Endometrium (tissue), 2 donors: ENCODE measurements around the gene APOB.
"Not testable (repeated sequence)": the region's sequence is repeated elsewhere in the genome, so short reads cannot be mapped to it uniquely, and the experiment has no call there.

ENCODE experiments used
- FAIRE-seq: peaks from 2 replicates; lab custom pipeline; 2012; peaks lifted over from hg19 to GRCh38; lab: Jason Lieb, UNC
- donor health status: control.
- donor health status: control.

APOB gene

GRCh38 chr2:21033237-21034155 lies 10.4 kb downstream of the APOB start:
- FAIRE-seq: no peak

DNA sequence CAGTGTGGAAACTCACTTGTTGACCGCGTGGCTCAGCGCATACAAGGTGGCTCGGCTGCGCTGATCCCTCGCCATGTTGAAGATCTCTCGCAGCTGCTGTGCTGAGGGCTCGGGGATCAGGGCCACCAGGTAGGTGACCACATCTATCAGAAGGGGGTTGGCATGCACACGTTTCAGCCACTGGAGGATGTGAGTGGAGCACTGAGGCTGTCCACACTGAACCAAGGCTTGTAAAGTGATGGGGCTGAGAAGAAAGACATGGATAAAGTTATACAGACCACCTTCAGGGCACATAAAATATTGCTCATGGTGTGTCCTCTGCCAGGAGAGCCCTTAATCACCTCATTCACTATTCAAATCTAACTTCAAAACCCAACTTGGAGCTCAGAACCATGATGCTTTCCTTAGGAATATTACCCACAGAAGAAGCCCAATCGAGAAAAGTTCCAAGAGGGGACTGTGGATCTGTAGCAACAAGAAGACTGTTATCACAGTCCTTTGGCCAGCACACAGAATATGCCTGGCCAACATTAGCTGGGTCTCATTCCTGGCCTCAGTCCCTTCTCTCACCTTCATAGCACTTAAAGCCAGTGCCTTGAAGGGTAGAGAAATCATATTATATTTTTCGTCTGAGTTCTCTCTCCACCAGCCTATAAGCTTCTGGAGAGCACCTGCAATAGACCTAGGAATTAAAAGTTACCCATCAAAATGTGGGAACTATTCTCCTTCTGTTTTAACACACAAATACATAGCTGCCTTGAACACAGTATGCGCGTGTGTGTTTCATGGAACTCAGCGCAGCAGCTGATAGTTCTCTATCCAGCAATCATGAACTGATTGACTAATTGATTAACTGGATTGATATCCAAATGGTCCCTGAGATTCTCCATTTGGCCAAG lies 11.3 kb downstream of the APOB start:
- FAIRE-seq: no peak

- no peak for FAIRE-seq
Observed at GRCh38 chr2:21030983-21031968, 12.6 kb downstream of the APOB start.

DNA sequence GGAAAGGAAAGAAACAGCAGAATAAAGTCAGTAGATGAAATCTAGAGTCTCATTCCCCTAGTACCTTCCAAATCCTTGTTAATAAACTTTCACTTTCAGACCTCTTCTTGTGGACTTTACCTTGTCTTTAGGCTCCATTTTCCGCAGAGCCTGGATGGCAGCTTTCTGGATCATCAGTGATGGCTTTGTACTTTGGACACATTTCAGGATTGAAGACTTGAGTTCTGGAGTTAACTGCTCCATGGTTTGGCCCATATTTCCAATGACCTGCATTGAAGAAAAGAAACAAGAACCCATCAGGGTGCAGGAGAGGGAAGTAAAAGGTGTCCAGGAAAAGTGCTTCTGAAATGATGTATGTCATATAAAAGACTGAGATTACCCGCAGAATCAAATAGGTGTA lies 14.4 kb downstream of the APOB start:
- FAIRE-seq: no peak

DNA sequence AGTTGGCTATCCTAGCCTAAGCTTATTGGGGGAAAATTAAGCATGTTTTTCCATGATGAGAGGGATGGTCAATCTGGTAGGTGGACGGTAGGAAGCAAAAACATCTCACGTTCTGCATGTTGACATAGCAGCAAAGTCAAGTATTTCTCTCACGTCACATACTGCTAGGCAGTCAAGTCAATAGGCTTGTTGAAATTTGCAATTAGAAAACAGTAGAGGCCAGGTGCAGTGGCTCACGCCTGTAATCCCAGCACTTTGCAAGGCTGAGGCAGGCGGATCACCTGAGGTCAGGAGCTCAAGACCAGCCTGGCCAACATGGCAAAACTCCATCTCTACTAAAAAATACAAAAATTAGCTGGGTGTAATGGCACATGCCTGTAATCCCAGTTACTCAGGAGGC lies 14.9 kb downstream of the APOB start:
- not testable (repeated sequence) for FAIRE-seq

DNA sequence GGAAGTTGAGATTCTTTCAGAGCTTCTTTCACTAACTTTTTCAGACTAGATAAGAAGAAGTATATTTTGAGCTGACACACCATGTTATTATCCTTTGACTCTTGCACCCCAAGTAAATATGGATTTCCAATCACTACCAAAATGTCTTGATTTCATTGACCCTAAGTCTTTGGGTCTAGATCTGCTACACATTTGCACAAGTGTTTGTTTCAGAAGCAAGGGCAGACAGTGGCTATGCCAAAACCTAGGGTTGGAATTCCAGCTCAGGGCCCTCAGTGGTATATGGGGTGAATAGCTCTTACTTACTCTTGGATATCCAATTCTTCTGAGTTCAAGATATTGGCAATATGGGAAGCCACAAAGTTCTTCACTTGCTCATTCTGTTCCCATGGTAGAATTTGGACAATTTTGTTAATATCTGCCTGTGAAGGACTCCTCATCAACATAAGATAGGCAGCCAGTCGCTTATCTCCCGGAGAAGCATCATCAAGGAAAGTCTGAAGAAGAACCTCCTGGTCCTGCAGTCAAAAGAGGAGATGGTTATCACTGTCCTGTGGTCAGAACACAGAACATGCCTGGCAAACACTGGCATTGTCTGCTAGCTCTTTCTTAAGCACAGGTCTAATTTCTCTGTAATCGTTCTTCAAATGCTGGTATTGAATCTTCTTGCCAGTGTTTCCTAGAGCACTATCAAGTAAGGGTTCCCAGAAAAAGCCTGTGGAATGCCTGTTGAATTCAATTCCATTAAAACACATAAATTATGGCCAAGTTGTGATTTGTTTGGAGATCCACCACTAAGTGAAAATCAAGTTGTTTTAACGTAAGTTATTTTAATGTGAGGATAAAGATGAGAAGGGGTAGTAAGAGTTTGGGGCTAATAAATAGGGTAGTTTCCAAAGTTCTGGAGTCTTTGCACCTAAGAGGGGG lies 15.6 kb downstream of the APOB start:
- FAIRE-seq: no peak

DNA sequence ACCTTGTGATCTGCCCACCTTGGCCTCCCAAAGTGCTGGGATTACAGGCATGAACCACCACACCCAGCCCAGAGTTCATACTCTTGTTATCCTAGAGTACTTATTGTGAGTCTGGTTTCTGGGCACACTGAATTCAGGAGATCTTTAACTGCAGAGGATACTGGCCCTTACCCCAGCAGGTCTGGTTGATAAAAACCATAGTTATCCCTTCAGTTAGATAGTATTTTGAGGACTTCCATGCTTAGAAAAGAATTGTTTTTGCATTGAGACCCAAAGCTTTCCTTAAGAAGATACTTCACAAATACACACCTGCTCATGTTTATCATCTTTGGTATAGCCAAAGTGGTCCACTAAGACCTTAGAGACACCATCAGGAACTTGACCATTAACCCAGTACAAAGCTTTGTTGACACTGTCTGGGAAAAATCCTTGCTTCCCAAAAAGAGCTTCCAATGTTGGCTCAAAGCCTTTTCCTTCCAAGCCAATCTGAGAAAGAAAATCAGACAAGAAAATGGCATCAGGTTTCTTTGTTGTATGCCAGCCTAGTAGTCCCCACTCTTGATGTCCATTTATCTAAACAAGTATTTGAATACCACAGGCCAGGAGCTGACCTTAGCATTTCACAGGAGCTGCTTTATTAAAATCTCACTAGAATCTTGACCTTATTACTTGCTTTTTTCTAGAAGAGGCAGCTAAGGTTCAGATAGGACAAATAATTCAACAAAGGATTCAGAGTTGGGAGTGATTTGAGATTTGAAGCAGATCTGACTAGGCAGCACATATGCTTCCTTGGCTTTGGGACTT lies 17.2 kb downstream of the APOB start:
- no peak for FAIRE-seq

DNA sequence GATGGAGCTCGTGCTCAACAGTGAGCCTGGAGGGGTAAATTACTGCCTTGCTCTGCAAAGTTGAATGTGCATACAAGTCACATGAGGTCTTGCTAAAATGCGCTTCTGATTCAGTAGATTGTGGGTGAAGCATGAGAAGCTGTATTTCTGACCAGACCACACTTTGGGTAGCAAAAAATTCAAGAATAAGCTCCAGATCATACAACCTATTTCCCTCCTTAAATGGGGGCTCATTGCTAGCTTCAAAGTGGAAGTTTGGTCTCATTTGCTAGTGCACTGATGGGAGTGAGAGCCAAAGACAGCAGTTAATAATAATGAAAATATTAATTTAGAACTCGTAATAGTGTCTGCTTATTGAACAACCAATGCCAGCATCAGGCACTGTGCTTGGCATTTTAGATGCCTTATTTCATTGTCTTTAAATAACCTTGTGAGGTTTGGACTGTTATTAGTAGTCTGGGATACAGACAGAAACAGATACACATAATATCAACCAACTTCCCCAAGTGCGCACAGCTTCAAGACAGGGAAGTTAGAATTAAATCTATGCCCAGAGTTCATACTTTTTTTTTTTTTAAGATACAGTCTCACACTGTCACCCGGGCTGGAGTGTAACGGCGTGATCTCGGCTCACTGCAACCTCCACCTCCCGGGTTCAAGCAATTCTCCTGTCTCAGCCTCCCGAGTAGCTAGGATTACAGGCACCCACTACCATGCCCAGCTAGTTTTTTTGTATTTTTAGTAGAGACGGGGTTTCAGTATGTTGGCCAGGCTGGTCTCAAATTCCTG lies 18.0 kb downstream of the APOB start:
- FAIRE-seq: no peak

DNA sequence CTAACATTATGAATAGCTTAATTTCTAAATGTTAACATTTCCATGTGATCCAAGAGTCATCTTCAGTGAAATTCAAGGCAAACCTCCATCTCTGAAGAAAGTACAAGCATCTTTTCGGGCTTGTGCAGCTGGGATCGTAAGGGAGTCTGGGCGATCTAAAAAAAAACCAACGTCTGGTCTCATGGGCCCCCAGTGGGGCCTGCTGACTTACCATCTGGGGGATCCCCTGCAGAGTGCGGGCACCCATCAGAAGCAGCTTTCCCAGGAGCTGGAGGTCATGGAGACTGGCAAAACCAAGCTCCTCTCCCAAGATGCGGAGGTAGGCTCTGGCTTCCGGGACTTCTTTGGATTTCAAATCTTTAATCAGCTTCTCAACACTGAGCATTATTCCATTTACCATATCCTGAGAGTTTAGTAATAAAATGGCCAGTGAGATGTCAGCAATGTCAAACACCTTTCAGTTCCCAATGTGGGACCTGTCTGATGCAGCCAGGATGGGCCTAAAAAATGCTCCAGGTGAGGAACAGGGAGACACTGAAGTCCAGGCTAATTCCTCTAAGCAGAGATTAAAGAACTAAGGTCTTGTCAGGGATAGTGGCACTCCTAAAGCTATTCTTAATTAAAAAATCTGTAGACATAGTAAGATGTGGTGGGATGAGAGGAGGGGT lies 19.0 kb downstream of the APOB start:
- no peak for FAIRE-seq

DNA sequence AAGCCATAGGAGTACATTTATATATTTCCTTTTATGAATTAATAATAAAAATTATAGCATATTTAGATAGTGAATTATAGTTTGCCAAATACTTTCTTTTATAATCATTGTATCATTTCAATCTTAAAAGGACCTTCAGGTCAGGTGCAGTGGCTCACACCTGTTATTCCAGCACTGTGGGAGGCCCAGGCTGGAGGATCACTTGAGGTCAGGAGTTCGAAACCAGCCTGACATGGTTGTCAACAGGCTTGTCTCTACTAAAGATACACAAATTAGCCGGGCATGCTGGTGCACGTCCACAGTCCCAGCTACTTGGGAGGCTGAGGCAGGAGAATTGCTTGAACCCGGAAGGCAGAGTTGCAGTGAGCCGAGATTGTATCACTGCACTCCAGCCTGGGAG lies 19.7 kb downstream of the APOB start:
- FAIRE-seq: no peak

- no peak for FAIRE-seq
Observed at GRCh38 chr2:21023419-21024181, 20.3 kb downstream of the APOB start.

DNA sequence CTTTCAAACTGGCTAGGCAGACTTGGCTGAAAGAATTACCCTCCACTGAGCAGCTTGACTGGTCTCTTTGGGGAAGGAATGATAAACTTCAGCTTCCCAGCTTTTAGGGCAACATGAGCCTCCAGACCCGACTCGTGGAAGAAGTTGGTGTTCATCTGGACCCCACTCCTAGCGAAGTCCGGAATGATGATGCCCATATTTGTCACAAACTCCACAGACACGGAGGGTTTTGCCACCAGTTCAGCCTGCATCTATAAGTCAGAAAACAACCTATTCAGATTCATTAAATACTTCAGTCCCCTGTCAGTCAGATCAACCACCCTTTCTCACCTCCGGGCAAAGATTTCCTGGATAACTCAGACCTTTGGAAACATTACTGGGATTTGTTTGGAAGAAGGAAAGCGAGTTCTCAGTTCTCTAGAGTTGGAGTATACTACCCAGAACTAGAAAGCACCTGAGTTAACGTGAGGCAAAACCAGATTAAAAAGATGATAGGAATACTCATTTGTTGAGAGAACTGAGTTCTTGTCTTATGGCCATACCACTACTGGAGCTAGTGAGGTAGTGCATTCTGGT lies 21.0 kb downstream of the APOB start:
- no peak for FAIRE-seq

DNA sequence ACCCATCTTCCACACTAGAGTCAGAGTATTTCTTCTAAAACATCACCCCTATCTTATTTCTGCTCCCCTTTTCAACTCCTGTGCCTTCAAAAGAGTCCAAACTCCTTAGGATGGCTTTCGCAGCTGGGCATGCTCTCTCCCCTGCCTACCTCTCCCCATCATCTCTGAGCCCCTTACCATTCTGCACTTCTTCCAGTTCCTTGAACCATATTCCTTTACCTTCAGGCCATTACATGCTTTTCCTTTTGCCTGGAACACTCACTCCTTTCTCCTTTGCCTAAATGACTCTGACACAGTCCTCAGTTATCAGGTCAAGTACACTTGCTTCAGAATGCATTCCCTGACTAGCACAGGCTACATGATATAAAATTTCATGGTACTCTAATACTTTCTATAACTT lies 22.4 kb downstream of the APOB start:
- no peak for FAIRE-seq

GRCh38 chr2:21020668-21021288 lies 23.1 kb downstream of the APOB start:
- no peak for FAIRE-seq

GRCh38 chr2:21020031-21020667 lies 23.7 kb downstream of the APOB start:
- no peak for FAIRE-seq

DNA sequence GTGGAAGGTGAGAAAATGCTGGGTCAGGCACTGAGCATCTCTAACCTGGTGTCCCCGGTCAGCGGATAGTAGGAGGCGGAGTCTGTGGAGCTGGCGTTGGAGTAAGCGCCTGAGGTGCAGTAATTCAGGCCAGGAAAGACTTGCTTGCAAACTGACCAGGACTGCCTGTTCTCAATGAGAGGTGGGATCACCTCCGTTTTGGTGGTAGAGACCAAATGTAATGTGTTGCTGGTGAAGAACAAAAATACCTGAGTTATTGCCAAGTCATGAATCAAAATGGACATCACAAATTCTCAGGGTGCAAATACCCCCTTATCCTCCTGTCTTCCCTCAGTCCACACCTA lies 24.2 kb downstream of the APOB start:
- FAIRE-seq: no peak
